ENCODE results near the gene DAGLA. TPM values are rescaled to one million over a fixed set of nuclear protein-coding genes. Genes with fewer than 3 reads are reported as not detected.
A peak's percentile ranks its signal among the peaks of the same experiment; 100 is the strongest.

The DAGLA gene
- total and polyA plus RNA-seq, 2 of the 13 experiments (the other 11 are each of a cell fraction or from before 2014, with no cell fraction given): 2.6 to 3.9 TPM

GRCh38 chr11:61747967-61748285 lies 67.7 kb downstream of the DAGLA start (continued):
- TF ChIP-seq ZSCAN5A (CRISPR knock-in tag; IDR thresholded peaks at IDR 0.05; ENCODE audit: borderline replicate concordance): no peak
- TF ChIP-seq MXD1 (CRISPR knock-in tag; IDR thresholded peaks at IDR 0.05): no peak
- TF ChIP-seq PAX8 (CRISPR knock-in tag; IDR thresholded peaks at IDR 0.05; ENCODE audit: borderline replicate concordance): no peak
- TF ChIP-seq GRHL1 (CRISPR knock-in tag; conservative IDR thresholded peaks at IDR 0.05): no peak
- TF ChIP-seq ZFP1 (CRISPR knock-in tag; IDR thresholded peaks at IDR 0.05): no peak
- TF ChIP-seq ZNF589 (CRISPR knock-in tag; conservative IDR thresholded peaks at IDR 0.05): no peak
- TF ChIP-seq PHF8 (CRISPR knock-in tag; IDR thresholded peaks at IDR 0.05): peak; percentile 9; the same call in 1 of the 2 replicates
- no peak for TF ChIP-seq KDM4B (CRISPR knock-in tag; IDR thresholded peaks at IDR 0.05)
- TF ChIP-seq HNF1A (IDR thresholded peaks at IDR 0.05; ENCODE audit: low read depth): no peak
- no peak for TF ChIP-seq HNF1A (CRISPR knock-in tag; IDR thresholded peaks at IDR 0.05; ENCODE audit: borderline replicate concordance)
- TF ChIP-seq BATF2 (CRISPR knock-in tag; IDR thresholded peaks at IDR 0.05): no peak
- TF ChIP-seq KLF12 (CRISPR knock-in tag; IDR thresholded peaks at IDR 0.05; ENCODE audit: borderline replicate concordance): no peak
- TF ChIP-seq NR2C2 (CRISPR knock-in tag; IDR thresholded peaks at IDR 0.05; ENCODE audit: borderline replicate concordance): no peak
- no peak for TF ChIP-seq MAFG (CRISPR knock-in tag; IDR thresholded peaks at IDR 0.05)
- no peak for TF ChIP-seq FOXO1 (CRISPR knock-in tag; IDR thresholded peaks at IDR 0.05)
- TF ChIP-seq MBNL3 (CRISPR knock-in tag; conservative IDR thresholded peaks at IDR 0.05): no peak
- no peak for TF ChIP-seq TEF (CRISPR knock-in tag; IDR thresholded peaks at IDR 0.05)
- no peak for TF ChIP-seq SPEN (CRISPR knock-in tag; IDR thresholded peaks at IDR 0.05; ENCODE audit: low read depth)
- TF ChIP-seq CCAR2 (optimal IDR thresholded peaks at IDR 0.05; ENCODE audit: low read depth, low read length): no peak
- TF ChIP-seq TOE1 (CRISPR knock-in tag; IDR thresholded peaks at IDR 0.05): no peak
- no peak for TF ChIP-seq HCFC1 (IDR thresholded peaks at IDR 0.05; ENCODE audit: low read depth, low read length)
- TF ChIP-seq ZFX (CRISPR knock-in tag; IDR thresholded peaks at IDR 0.05; ENCODE audit: low read depth): peak; percentile 15; the same call in 1 of the 2 replicates
- no peak for TF ChIP-seq HES4 (CRISPR knock-in tag; IDR thresholded peaks at IDR 0.05; ENCODE audit: borderline replicate concordance)
